HG03280 (cell line): Measurements from ENCODE around the gene CNN2.

ENCODE experiments used
- ATAC-seq: cut with Tn5 transposase; IDR thresholded peaks from one replicate; pipeline ENCODE4 v1.9.1; 2021; ENCODE audit warnings: mild to moderate bottlenecking, moderate library complexity; ENCODE audit not compliant: unreplicated experiment

The CNN2 gene

GRCh38 chr19:1047696-1048147, 21.3 kb downstream of the CNN2 start:
- ATAC-seq: no peak

- no peak for ATAC-seq
These were observed 22.7 kb downstream of the CNN2 start for GRCh38 chr19:1049106-1049505.

- ATAC-seq: no peak
These were observed 23.4 kb downstream of the CNN2 start for GRCh38 chr19:1049800-1050199.

- ATAC-seq: no peak
These were observed 24.8 kb downstream of the CNN2 start for GRCh38 chr19:1050989-1051788.

- ATAC-seq: no peak
These were observed 25.4 kb downstream of the CNN2 start for GRCh38 chr19:1051791-1052190.

GRCh38 chr19:1052349-1052975, 26.1 kb downstream of the CNN2 start:
- ATAC-seq: no peak

GRCh38 chr19:1053176-1054101, 27.0 kb downstream of the CNN2 start:
- no peak for ATAC-seq

GRCh38 chr19:1054102-1055027, 28.0 kb downstream of the CNN2 start:
- no peak for ATAC-seq

GRCh38 chr19:1055028-1055425, 28.6 kb downstream of the CNN2 start:
- ATAC-seq: no peak

GRCh38 chr19:1055886-1056620, 29.6 kb downstream of the CNN2 start:
- no peak for ATAC-seq

GRCh38 chr19:1057176-1057855, 30.9 kb downstream of the CNN2 start:
- ATAC-seq: no peak

GRCh38 chr19:1058112-1058511, 31.7 kb downstream of the CNN2 start:
- no peak for ATAC-seq

- no peak for ATAC-seq
These were observed 34.3 kb downstream of the CNN2 start for GRCh38 chr19:1060689-1061088.

- no peak for ATAC-seq
These were observed 35.6 kb downstream of the CNN2 start for GRCh38 chr19:1061987-1062386.

GRCh38 chr19:1062387-1063029, 36.1 kb downstream of the CNN2 start:
- no peak for ATAC-seq

GRCh38 chr19:1063030-1063908, 36.9 kb downstream of the CNN2 start:
- no peak for ATAC-seq

GRCh38 chr19:1063909-1064660, 37.7 kb downstream of the CNN2 start:
- no peak for ATAC-seq
